ENCODE data around the gene MAPK13.

DNA sequence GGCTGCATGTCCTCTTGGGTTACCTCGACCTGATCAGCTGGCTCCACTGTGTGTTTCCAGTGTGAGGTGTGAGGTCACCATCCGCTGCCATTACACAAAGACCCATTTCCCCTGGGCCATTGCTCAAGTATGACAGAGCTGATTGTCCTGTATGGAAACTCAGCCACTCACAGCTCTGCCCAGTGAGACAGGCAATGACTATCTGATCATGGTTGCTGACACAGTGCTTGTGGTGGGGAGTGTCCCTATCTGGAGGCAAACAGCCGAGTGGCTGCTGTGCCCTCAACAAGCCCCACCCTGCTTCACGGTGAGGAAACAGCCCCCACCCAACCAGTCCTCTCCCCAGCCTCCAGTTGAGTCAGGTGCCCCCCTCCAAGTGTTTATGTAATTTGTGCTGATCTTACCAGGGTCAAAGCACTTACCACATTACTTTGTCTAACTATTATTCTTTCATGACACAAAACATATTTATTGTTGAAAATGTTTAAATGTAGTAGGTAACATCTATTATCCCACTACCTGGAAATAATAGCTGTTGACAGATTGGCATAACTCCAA lies 11.7 kb upstream of the MAPK13 start:
- no peak for TF ChIP-seq POLR2A (IDR thresholded peaks at IDR 0.05)
- TF ChIP-seq, protein P1, sequence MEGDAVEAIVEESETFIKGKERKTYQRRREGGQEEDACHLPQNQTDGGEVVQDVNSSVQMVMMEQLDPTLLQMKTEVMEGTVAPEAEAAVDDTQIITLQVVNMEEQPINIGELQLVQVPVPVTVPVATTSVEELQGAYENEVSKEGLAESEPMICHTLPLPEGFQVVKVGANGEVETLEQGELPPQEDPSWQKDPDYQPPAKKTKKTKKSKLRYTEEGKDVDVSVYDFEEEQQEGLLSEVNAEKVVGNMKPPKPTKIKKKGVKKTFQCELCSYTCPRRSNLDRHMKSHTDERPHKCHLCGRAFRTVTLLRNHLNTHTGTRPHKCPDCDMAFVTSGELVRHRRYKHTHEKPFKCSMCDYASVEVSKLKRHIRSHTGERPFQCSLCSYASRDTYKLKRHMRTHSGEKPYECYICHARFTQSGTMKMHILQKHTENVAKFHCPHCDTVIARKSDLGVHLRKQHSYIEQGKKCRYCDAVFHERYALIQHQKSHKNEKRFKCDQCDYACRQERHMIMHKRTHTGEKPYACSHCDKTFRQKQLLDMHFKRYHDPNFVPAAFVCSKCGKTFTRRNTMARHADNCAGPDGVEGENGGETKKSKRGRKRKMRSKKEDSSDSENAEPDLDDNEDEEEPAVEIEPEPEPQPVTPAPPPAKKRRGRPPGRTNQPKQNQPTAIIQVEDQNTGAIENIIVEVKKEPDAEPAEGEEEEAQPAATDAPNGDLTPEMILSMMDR (IDR thresholded peaks at IDR 0.05), result no peak
